ENCODE data around the gene TBC1D10B.
"Not testable (repeated sequence)": the region's sequence is repeated elsewhere in the genome, so short reads cannot be mapped to it uniquely, and the experiment has no call there.

The TBC1D10B gene

GRCh38 chr16:30324220-30324619, 46.1 kb downstream of the TBC1D10B start:
- not testable (repeated sequence) for DNase-seq

- DNase-seq, result not testable (repeated sequence)
Measured at GRCh38 chr16:30318647-30319046, 51.6 kb downstream of the TBC1D10B start.

- DNase-seq, result not testable (repeated sequence)
Measured at GRCh38 chr16:30310937-30311336, 59.4 kb downstream of the TBC1D10B start.

GRCh38 chr16:30309255-30309654, 61.0 kb downstream of the TBC1D10B start:
- DNase-seq, result not testable (repeated sequence)
